KOPT-K1 (cell line): ENCODE results near the gene CDHR1.
"Not testable (repeated sequence)": the region's sequence is repeated elsewhere in the genome, so short reads cannot be mapped to it uniquely, and the experiment has no call there.

Source experiments
- H3K27ac ChIP-seq: fragments of 200-600 bp; sonication (generic); 2 replicates; pipeline ENCODE4 v1.5.1; 2016; ENCODE audit warnings: antibody characterized with exemption, mild to moderate bottlenecking, low read depth, low read length; ENCODE audit not compliant: poor library complexity, severe bottlenecking
- H3K36me3 ChIP-seq: fragments of 200-600 bp; sonication (generic); 2 replicates; pipeline ENCODE4 v1.5.1; 2017; ENCODE audit warnings: antibody characterized with exemption, mild to moderate bottlenecking, low read length, moderate library complexity; ENCODE audit not compliant: insufficient read depth
- H3K9me3 ChIP-seq: fragments of 200-600 bp; sonication (generic); 2 replicates; pipeline ENCODE4 v1.5.1; 2017; ENCODE audit warnings: antibody characterized with exemption, low read length, mild to moderate bottlenecking; ENCODE audit not compliant: insufficient read depth, poor library complexity, severe bottlenecking

The CDHR1 gene

GRCh38 chr10:84194424-84195043 lies at the start of gene CDHR1:
Gene CDHR1 (plus strand): TSS chr10:84194537. CDS start chr10:84194761, 224 bp downstream.
- Histone ChIP-seq H3K9me3 (no peaks in the 10 kb centered on the region), H3K27ac (no peak within 1 kb of the TSS), H3K36me3 (no peaks in the 10 kb centered on the region)

GRCh38 chr10:84147347-84147746 lies 47.0 kb upstream of the CDHR1 start:
- Histone ChIP-seq H3K27ac (no peak overlapping the region), H3K9me3 (no peaks in the 10 kb centered on the region), H3K36me3 (peaks cover 93% of the 10 kb centered on the region)

- not testable (repeated sequence) for H3K9me3 ChIP-seq, H3K27ac ChIP-seq
- H3K36me3 ChIP-seq: peaks cover 93% of the 10 kb centered on the region
Measured at GRCh38 chr10:84148006-84148597, 46.2 kb upstream of the CDHR1 start.

GRCh38 chr10:84149854-84150253 lies 44.5 kb upstream of the CDHR1 start:
- Histone ChIP-seq H3K9me3 (no peaks in the 10 kb centered on the region), H3K36me3 (peaks cover 93% of the 10 kb centered on the region), H3K27ac (no peak overlapping the region)

GRCh38 chr10:84152769-84153168 lies 41.6 kb upstream of the CDHR1 start:
- no peaks in the 10 kb centered on the region for H3K9me3 ChIP-seq
- H3K36me3 ChIP-seq: peaks cover 79% of the 10 kb centered on the region
- no peak overlapping the region for H3K27ac ChIP-seq

GRCh38 chr10:84155521-84155920 lies 38.8 kb upstream of the CDHR1 start:
- Histone ChIP-seq H3K9me3 (no peaks in the 10 kb centered on the region), H3K27ac (no peak overlapping the region), H3K36me3 (peaks cover 55% of the 10 kb centered on the region)

- peaks cover 50% of the 10 kb centered on the region for H3K36me3 ChIP-seq
- no peaks in the 10 kb centered on the region for H3K9me3 ChIP-seq
- H3K27ac ChIP-seq: no peak overlapping the region
Measured at GRCh38 chr10:84156009-84156408, 38.3 kb upstream of the CDHR1 start.

- Histone ChIP-seq H3K36me3 (peaks cover 44% of the 10 kb centered on the region), H3K9me3 (no peaks in the 10 kb centered on the region), H3K27ac (no peak overlapping the region)
Measured at GRCh38 chr10:84156768-84157167, 37.6 kb upstream of the CDHR1 start.

GRCh38 chr10:84158061-84158460 lies 36.3 kb upstream of the CDHR1 start:
- H3K27ac ChIP-seq: no peak overlapping the region
- peaks cover 31% of the 10 kb centered on the region for H3K36me3 ChIP-seq
- H3K9me3 ChIP-seq: no peaks in the 10 kb centered on the region

GRCh38 chr10:84158550-84158949 lies 35.8 kb upstream of the CDHR1 start:
- H3K27ac ChIP-seq: no peak overlapping the region
- peaks cover 26% of the 10 kb centered on the region for H3K36me3 ChIP-seq
- no peaks in the 10 kb centered on the region for H3K9me3 ChIP-seq

GRCh38 chr10:84159076-84159685 lies 35.2 kb upstream of the CDHR1 start:
- Histone ChIP-seq H3K36me3 (peaks cover 20% of the 10 kb centered on the region), H3K27ac (no peak overlapping the region), H3K9me3 (no peaks in the 10 kb centered on the region)

GRCh38 chr10:84160663-84161362 lies 33.5 kb upstream of the CDHR1 start:
- Histone ChIP-seq H3K36me3 (0 out of 2 replicates have a peak, but pooled peaks cover 3% of the 10 kb centered on the region), H3K27ac (no peak overlapping the region), H3K9me3 (no peaks in the 10 kb centered on the region)

- Histone ChIP-seq H3K36me3 (no peaks in the 10 kb centered on the region), H3K9me3 (no peaks in the 10 kb centered on the region), H3K27ac (no peak overlapping the region)
Measured at GRCh38 chr10:84163996-84164395, 30.3 kb upstream of the CDHR1 start.

GRCh38 chr10:84164442-84164841 lies 29.9 kb upstream of the CDHR1 start:
- H3K36me3 ChIP-seq: no peaks in the 10 kb centered on the region
- H3K9me3 ChIP-seq: no peaks in the 10 kb centered on the region
- no peak overlapping the region for H3K27ac ChIP-seq

GRCh38 chr10:84166620-84167288 lies 27.6 kb upstream of the CDHR1 start:
- no peaks in the 10 kb centered on the region for H3K36me3 ChIP-seq
- no peak overlapping the region for H3K27ac ChIP-seq
- H3K9me3 ChIP-seq: no peaks in the 10 kb centered on the region
